ENCODE measurements around the gene COLEC12. TPM values are rescaled to one million over a fixed set of nuclear protein-coding genes. Genes with fewer than 3 reads are reported as not detected.

The COLEC12 gene
- polyA plus RNA-seq, 2 donors, result 0.75 to 1.2 TPM

- 44 to 59% methylated on average over 7 of the region's 7 CpGs for WGBS, 2 donors
- H3K27ac ChIP-seq (ENCODE audit: low read depth in 2 of 2, low read length in 1 of 2), result no peak overlapping the region
- H3K9me3 ChIP-seq (ENCODE audit: control insufficient read depth in 2 of 2, insufficient read depth in 1 of 2, low read depth in 1 of 2, low read length in 1 of 2), result no peaks in the 10 kb centered on the region
- H3K4me1 ChIP-seq (ENCODE audit: control insufficient read depth in 2 of 2, insufficient read depth in 2 of 2, low read length in 1 of 2), result no peaks in the 10 kb centered on the region
- H3K27me3 ChIP-seq (ENCODE audit: control insufficient read depth in 1 of 2, insufficient read depth in 2 of 2, low read length in 2 of 2), result no peaks in the 10 kb centered on the region
- H3K36me3 ChIP-seq (ENCODE audit: control insufficient read depth in 2 of 2, insufficient read depth in 2 of 2, low read length in 1 of 2), result no peaks in the 10 kb centered on the region
- H3K4me3 ChIP-seq (ENCODE audit: low read depth in 1 of 2, low read length in 2 of 2), result no peak overlapping the region
These were observed 138.6 kb downstream of the COLEC12 start for GRCh38 chr18:361941-362310.

GRCh38 chr18:361100-361732 lies 139.3 kb downstream of the COLEC12 start:
- no peaks in the 10 kb centered on the region for H3K9me3 ChIP-seq (ENCODE audit: control insufficient read depth in 2 of 2, insufficient read depth in 1 of 2, low read depth in 1 of 2, low read length in 1 of 2)
- no peak overlapping the region for H3K4me3 ChIP-seq (ENCODE audit: low read depth in 1 of 2, low read length in 2 of 2)
- no peaks in the 10 kb centered on the region for H3K4me1 ChIP-seq (ENCODE audit: control insufficient read depth in 2 of 2, insufficient read depth in 2 of 2, low read length in 1 of 2)
- H3K27ac ChIP-seq (ENCODE audit: low read depth in 2 of 2, low read length in 1 of 2), result no peak overlapping the region
- H3K36me3 ChIP-seq (ENCODE audit: control insufficient read depth in 2 of 2, insufficient read depth in 2 of 2, low read length in 1 of 2), result no peaks in the 10 kb centered on the region
- H3K27me3 ChIP-seq (ENCODE audit: control insufficient read depth in 1 of 2, insufficient read depth in 2 of 2, low read length in 2 of 2), result no peaks in the 10 kb centered on the region
- WGBS, 2 donors, result 90 to 93% methylated on average over 7 of the region's 7 CpGs

- 72 to 76% methylated on average over 2 of the region's 2 CpGs for WGBS, 2 donors
- Histone ChIP-seq H3K4me1 (ENCODE audit: control insufficient read depth in 2 of 2, insufficient read depth in 2 of 2, low read length in 1 of 2) (no peaks in the 10 kb centered on the region), H3K27me3 (ENCODE audit: control insufficient read depth in 1 of 2, insufficient read depth in 2 of 2, low read length in 2 of 2) (no peaks in the 10 kb centered on the region), H3K27ac (ENCODE audit: low read depth in 2 of 2, low read length in 1 of 2) (no peak overlapping the region), H3K9me3 (ENCODE audit: control insufficient read depth in 2 of 2, insufficient read depth in 1 of 2, low read depth in 1 of 2, low read length in 1 of 2) (no peaks in the 10 kb centered on the region), H3K36me3 (ENCODE audit: control insufficient read depth in 2 of 2, insufficient read depth in 2 of 2, low read length in 1 of 2) (no peaks in the 10 kb centered on the region), H3K4me3 (ENCODE audit: low read depth in 1 of 2, low read length in 2 of 2) (no peak overlapping the region)
These were observed 139.8 kb downstream of the COLEC12 start for GRCh38 chr18:360676-361075.

- no peak overlapping the region for H3K4me3 ChIP-seq (ENCODE audit: low read depth in 1 of 2, low read length in 2 of 2)
- 68 to 73% methylated on average over 2 of the region's 2 CpGs for WGBS, 2 donors
These were observed 143.7 kb downstream of the COLEC12 start for GRCh38 chr18:356778-357177.

GRCh38 chr18:355678-356077 lies 144.8 kb downstream of the COLEC12 start:
- 76 to 86% methylated on average over 4 of the region's 4 CpGs for WGBS, 2 donors
- H3K27ac ChIP-seq (ENCODE audit: low read depth in 2 of 2, low read length in 1 of 2), result no peak overlapping the region
- H3K4me1 ChIP-seq (ENCODE audit: control insufficient read depth in 2 of 2, insufficient read depth in 2 of 2, low read length in 1 of 2), result no peaks in the 10 kb centered on the region
- H3K36me3 ChIP-seq (ENCODE audit: control insufficient read depth in 2 of 2, insufficient read depth in 2 of 2, low read length in 1 of 2), result no peaks in the 10 kb centered on the region
- H3K4me3 ChIP-seq (ENCODE audit: low read depth in 1 of 2, low read length in 2 of 2), result no peak overlapping the region
- H3K27me3 ChIP-seq (ENCODE audit: control insufficient read depth in 1 of 2, insufficient read depth in 2 of 2, low read length in 2 of 2), result no peaks in the 10 kb centered on the region
- H3K9me3 ChIP-seq (ENCODE audit: control insufficient read depth in 2 of 2, insufficient read depth in 1 of 2, low read depth in 1 of 2, low read length in 1 of 2), result no peaks in the 10 kb centered on the region

More at GRCh38 chr18:356778-357177, 143.7 kb downstream of the COLEC12 start:
- Histone ChIP-seq H3K4me1 (ENCODE audit: control insufficient read depth in 2 of 2, insufficient read depth in 2 of 2, low read length in 1 of 2) (no peaks in the 10 kb centered on the region), H3K9me3 (ENCODE audit: control insufficient read depth in 2 of 2, insufficient read depth in 1 of 2, low read depth in 1 of 2, low read length in 1 of 2) (no peaks in the 10 kb centered on the region), H3K27me3 (ENCODE audit: control insufficient read depth in 1 of 2, insufficient read depth in 2 of 2, low read length in 2 of 2) (no peaks in the 10 kb centered on the region), H3K27ac (ENCODE audit: low read depth in 2 of 2, low read length in 1 of 2) (no peak overlapping the region), H3K36me3 (ENCODE audit: control insufficient read depth in 2 of 2, insufficient read depth in 2 of 2, low read length in 1 of 2) (no peaks in the 10 kb centered on the region)

- Histone ChIP-seq H3K4me1 (ENCODE audit: control insufficient read depth in 2 of 2, insufficient read depth in 2 of 2, low read length in 1 of 2) (no peaks in the 10 kb centered on the region), H3K27ac (ENCODE audit: low read depth in 2 of 2, low read length in 1 of 2) (no peak overlapping the region), H3K27me3 (ENCODE audit: control insufficient read depth in 1 of 2, insufficient read depth in 2 of 2, low read length in 2 of 2) (no peaks in the 10 kb centered on the region), H3K36me3 (ENCODE audit: control insufficient read depth in 2 of 2, insufficient read depth in 2 of 2, low read length in 1 of 2) (no peaks in the 10 kb centered on the region), H3K9me3 (ENCODE audit: control insufficient read depth in 2 of 2, insufficient read depth in 1 of 2, low read depth in 1 of 2, low read length in 1 of 2) (no peaks in the 10 kb centered on the region), H3K4me3 (ENCODE audit: low read depth in 1 of 2, low read length in 2 of 2) (no peak overlapping the region)
- 66 to 74% methylated on average over 3 of the region's 3 CpGs for WGBS, 2 donors
These were observed 146.0 kb downstream of the COLEC12 start for GRCh38 chr18:354471-354870.

- Histone ChIP-seq H3K4me1 (ENCODE audit: control insufficient read depth in 2 of 2, insufficient read depth in 2 of 2, low read length in 1 of 2) (no peaks in the 10 kb centered on the region), H3K4me3 (ENCODE audit: low read depth in 1 of 2, low read length in 2 of 2) (no peak overlapping the region), H3K27me3 (ENCODE audit: control insufficient read depth in 1 of 2, insufficient read depth in 2 of 2, low read length in 2 of 2) (no peaks in the 10 kb centered on the region), H3K9me3 (ENCODE audit: control insufficient read depth in 2 of 2, insufficient read depth in 1 of 2, low read depth in 1 of 2, low read length in 1 of 2) (no peaks in the 10 kb centered on the region), H3K27ac (ENCODE audit: low read depth in 2 of 2, low read length in 1 of 2) (no peak overlapping the region), H3K36me3 (ENCODE audit: control insufficient read depth in 2 of 2, insufficient read depth in 2 of 2, low read length in 1 of 2) (no peaks in the 10 kb centered on the region)
- WGBS, 2 donors, result 63 to 80% methylated on average over 4 of the region's 4 CpGs
These were observed 146.5 kb downstream of the COLEC12 start for GRCh38 chr18:354003-354402.

- 51 to 65% methylated on average over 3 of the region's 3 CpGs for WGBS, 2 donors
These were observed 148.1 kb downstream of the COLEC12 start for GRCh38 chr18:352438-352837.

GRCh38 chr18:350953-351572 lies 149.4 kb downstream of the COLEC12 start:
- Histone ChIP-seq H3K4me3 (ENCODE audit: low read depth in 1 of 2, low read length in 2 of 2) (no peak overlapping the region), H3K27ac (ENCODE audit: low read depth in 2 of 2, low read length in 1 of 2) (no peak overlapping the region), H3K27me3 (ENCODE audit: control insufficient read depth in 1 of 2, insufficient read depth in 2 of 2, low read length in 2 of 2) (no peaks in the 10 kb centered on the region), H3K36me3 (ENCODE audit: control insufficient read depth in 2 of 2, insufficient read depth in 2 of 2, low read length in 1 of 2) (no peaks in the 10 kb centered on the region), H3K9me3 (ENCODE audit: control insufficient read depth in 2 of 2, insufficient read depth in 1 of 2, low read depth in 1 of 2, low read length in 1 of 2) (no peaks in the 10 kb centered on the region), H3K4me1 (ENCODE audit: control insufficient read depth in 2 of 2, insufficient read depth in 2 of 2, low read length in 1 of 2) (no peaks in the 10 kb centered on the region)
- WGBS, 2 donors, result 70 to 80% methylated on average over 6 of the region's 6 CpGs

More at GRCh38 chr18:352438-352837, 148.1 kb downstream of the COLEC12 start:
- H3K9me3 ChIP-seq (ENCODE audit: control insufficient read depth in 2 of 2, insufficient read depth in 1 of 2, low read depth in 1 of 2, low read length in 1 of 2), result no peaks in the 10 kb centered on the region
- no peak overlapping the region for H3K27ac ChIP-seq (ENCODE audit: low read depth in 2 of 2, low read length in 1 of 2)
- no peaks in the 10 kb centered on the region for H3K36me3 ChIP-seq (ENCODE audit: control insufficient read depth in 2 of 2, insufficient read depth in 2 of 2, low read length in 1 of 2)
- H3K4me1 ChIP-seq (ENCODE audit: control insufficient read depth in 2 of 2, insufficient read depth in 2 of 2, low read length in 1 of 2), result no peaks in the 10 kb centered on the region
- H3K27me3 ChIP-seq (ENCODE audit: control insufficient read depth in 1 of 2, insufficient read depth in 2 of 2, low read length in 2 of 2), result no peaks in the 10 kb centered on the region
- H3K4me3 ChIP-seq (ENCODE audit: low read depth in 1 of 2, low read length in 2 of 2), result no peak overlapping the region

GRCh38 chr18:346600-346999 lies 153.9 kb downstream of the COLEC12 start:
- Histone ChIP-seq H3K4me1 (ENCODE audit: control insufficient read depth in 2 of 2, insufficient read depth in 2 of 2, low read length in 1 of 2) (no peaks in the 10 kb centered on the region), H3K9me3 (ENCODE audit: control insufficient read depth in 2 of 2, insufficient read depth in 1 of 2, low read depth in 1 of 2, low read length in 1 of 2) (peaks cover 0 to 2% of the 10 kb centered on the region in 2 donors), H3K27me3 (ENCODE audit: control insufficient read depth in 1 of 2, insufficient read depth in 2 of 2, low read length in 2 of 2) (no peaks in the 10 kb centered on the region), H3K27ac (ENCODE audit: low read depth in 2 of 2, low read length in 1 of 2) (no peak overlapping the region), H3K4me3 (ENCODE audit: low read depth in 1 of 2, low read length in 2 of 2) (no peak overlapping the region), H3K36me3 (ENCODE audit: control insufficient read depth in 2 of 2, insufficient read depth in 2 of 2, low read length in 1 of 2) (no peaks in the 10 kb centered on the region)
- WGBS, 2 donors, result 87% methylated on average over 10 of the region's 10 CpGs
